Subcutaneous adipose tissue (tissue), 4 donors: ENCODE data around the gene CLPSL1. TPM values are rescaled to one million over a fixed set of nuclear protein-coding genes. Genes with fewer than 3 reads are reported as not detected.

Experiments
- CTCF ChIP-seq: fragments of 450-650 bp; IDR thresholded peaks from one replicate; pipeline ENCODE4 v1.5.1; 2016; ENCODE audit warnings: low read depth, mild to moderate bottlenecking, control low read depth, antibody characterized with exemption, moderate library complexity
- total RNA-seq, 4 donors: library from RNA; depleted of rRNA; stranded (reverse); fragments of >200 nt; gene quantifications; one replicate each; pipeline ENCODE4 v1.1.0, GENCODE V29; 2016

The CLPSL1 gene
- total RNA-seq, 4 donors from 2014 or later: not detected

DNA sequence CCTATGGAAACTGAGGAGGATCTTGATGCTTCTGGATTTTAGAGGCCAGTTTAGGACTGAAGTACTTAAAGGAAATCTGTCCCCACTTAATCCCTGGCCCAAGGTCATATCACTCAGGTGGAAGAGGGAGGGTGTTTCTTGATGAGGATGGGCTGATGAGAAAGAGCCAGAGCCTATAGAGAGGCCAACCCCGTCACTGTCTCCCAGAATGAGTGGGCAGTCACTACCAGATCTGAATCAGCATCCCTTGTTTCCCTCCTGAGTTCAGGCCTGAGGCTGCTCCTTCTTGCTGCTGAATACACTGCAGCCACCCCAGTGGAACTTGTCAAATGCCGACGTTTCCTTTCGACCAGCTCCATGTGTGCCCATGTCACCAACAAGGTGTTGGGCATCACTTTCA, 29.2 kb upstream of the CLPSL1 start:
- no peak for TF ChIP-seq CTCF

DNA sequence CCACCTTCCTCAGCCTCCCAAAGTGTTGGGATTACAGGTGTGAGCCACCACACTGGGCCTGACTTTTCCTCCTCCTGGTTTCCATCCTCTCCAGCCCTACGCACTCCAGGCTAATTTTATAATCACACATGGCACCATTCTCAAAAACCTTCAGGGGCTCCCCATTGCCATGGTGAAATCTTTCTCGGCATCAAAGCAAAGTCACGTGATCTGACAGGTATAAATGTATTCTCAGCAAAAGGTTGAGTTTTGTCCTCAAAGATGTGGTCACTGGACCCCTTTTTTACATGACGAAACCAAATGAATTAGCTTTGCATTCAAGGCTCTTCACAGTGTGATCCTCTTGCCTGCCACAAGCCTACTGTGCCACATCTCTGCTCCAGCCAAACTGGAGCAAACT, 28.5 kb upstream of the CLPSL1 start:
- TF ChIP-seq CTCF: no peak

GRCh38 chr6:35754452-35755277, 26.2 kb upstream of the CLPSL1 start:
- TF ChIP-seq CTCF: no peak

- TF ChIP-seq CTCF: no peak
Observed at GRCh38 chr6:35755278-35755924, 25.4 kb upstream of the CLPSL1 start.

GRCh38 chr6:35757456-35758123, 23.2 kb upstream of the CLPSL1 start:
- no peak for TF ChIP-seq CTCF

- TF ChIP-seq CTCF: no peak
Observed at GRCh38 chr6:35759426-35759825, 21.4 kb upstream of the CLPSL1 start.

DNA sequence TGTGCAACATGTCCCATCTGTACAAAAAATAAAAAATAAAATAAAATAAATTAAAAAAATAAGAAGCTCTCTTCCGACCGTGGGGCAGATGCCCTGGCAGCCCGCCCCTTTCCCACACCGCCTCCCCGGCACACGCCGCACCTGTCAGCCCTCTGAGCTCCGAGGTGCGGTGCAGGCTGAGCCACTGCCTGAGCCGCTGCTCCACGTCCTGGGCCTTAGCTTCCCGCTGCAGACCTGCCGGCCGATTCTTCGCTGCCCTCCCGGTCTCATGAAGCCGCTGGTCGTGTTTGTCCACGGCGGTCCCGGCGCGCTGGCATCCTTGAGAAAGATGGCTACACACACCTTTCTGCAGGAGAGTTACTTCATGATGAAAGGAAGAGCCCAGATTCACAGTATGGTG, 15.1 kb upstream of the CLPSL1 start:
- TF ChIP-seq CTCF: no peak
